K562 (cell line): ENCODE results near the gene CKS2. TPM values are rescaled to one million over a fixed set of nuclear protein-coding genes. Genes with fewer than 3 reads are reported as not detected.

Experiments
- ATAC-seq: fragments of 200-7000 bp; cut with Tn5 transposase; 3 replicates; pipeline ENCODE4 v1.9.1; 2020; ENCODE audit warnings: moderate library complexity
- BruUV-seq: library from RNA; stranded (reverse); fragments of 400-500 nt; replicated peaks from 2 replicates; lab custom pipeline; 2021; lab: Mats Ljungman, UMichigan
- CTCF ChIA-PET: fragments of 300-600 bp; formaldehyde crosslinking; extraction: SDS; loops from one replicate; lab custom pipeline; 2021; ENCODE audit warnings: low intra/inter-chr PET ratio; lab: Yijun Ruan, JAX
- POLR2A ChIA-PET: fragments of 300-600, 350-650 bp; sonication (Branson Sonifier 250); formaldehyde crosslinking; extraction: SDS; loops from one replicate; lab custom pipeline; 2021; ENCODE audit warnings: antibody characterized with exemption, inconsistent platforms; lab: Yijun Ruan, JAX
- DNase-seq, 4 experiments: peaks; one replicate each; pipeline versions ENCODE4 v3.0.0 to v3.0.0-alpha.2; 2011 to 2018; ENCODE audit warnings: low spot score in 3 of 4, mixed read lengths in 3 of 4; ENCODE audit errors: extremely low read depth in 1 of 4
- FAIRE-seq: peaks from 2 replicates; lab custom pipeline; 2011; peaks lifted over from hg19 to GRCh38; lab: Jason Lieb, UNC
- H2AFZ ChIP-seq: 2 replicates; pipeline ENCODE4 v1.6.0; 2011; ENCODE audit warnings: low read depth, low read length, control low read depth, inconsistent platforms
- H3K27ac ChIP-seq: fragments of 200-600 bp; 3 replicates; pipeline ENCODE4 v1.8.0; 2011; ENCODE audit warnings: low read depth, mild to moderate bottlenecking, control low read depth, inconsistent platforms, low read length, moderate library complexity, mixed read lengths; ENCODE audit errors: extremely low read depth
- H3K27me3 ChIP-seq, 2 experiments: fragments of 300-600 bp in 1 of 2; 2 replicates in 1 of 2; 3 replicates in 1 of 2; pipeline versions ENCODE4 v1.6.0 to v1.8.0; 2011; ENCODE audit warnings: inconsistent platforms in 2 of 2, low read length in 2 of 2, mild to moderate bottlenecking in 1 of 2, mixed read lengths in 1 of 2, moderate library complexity in 1 of 2; ENCODE audit not compliant: control insufficient read depth in 2 of 2, insufficient read depth in 2 of 2
- H3K36me3 ChIP-seq: fragments of 300-600 bp; 3 replicates; pipeline ENCODE4 v1.8.0; 2011; ENCODE audit warnings: mild to moderate bottlenecking, low read length, inconsistent platforms; ENCODE audit not compliant: control insufficient read depth, insufficient read depth
- H3K4me1 ChIP-seq, 2 experiments: fragments of 200-600 bp in 1 of 2; replicated peaks in 1 of 2; 2 replicates in 1 of 2; 3 replicates in 1 of 2; pipeline versions ENCODE4 v1.5.1 to v1.8.0; 2011; ENCODE audit warnings: inconsistent platforms in 2 of 2, low read length in 2 of 2, mild to moderate bottlenecking in 1 of 2, mixed read lengths in 1 of 2, moderate library complexity in 1 of 2; ENCODE audit not compliant: control insufficient read depth in 2 of 2, insufficient read depth in 2 of 2
- H3K4me2 ChIP-seq: 2 replicates; pipeline ENCODE4 v1.6.1; 2011; ENCODE audit warnings: low read length, control low read depth, inconsistent platforms, mixed read lengths; ENCODE audit not compliant: insufficient read depth
- H3K4me3 ChIP-seq: fragments of 200-600 bp; sonication (generic), shearing (Covaris generic); 2 replicates; pipeline ENCODE4 v1.5.1; 2016; ENCODE audit warnings: control low read depth, inconsistent platforms
- H3K79me2 ChIP-seq: fragments of 200-600 bp; 3 replicates; pipeline ENCODE4 v1.8.0; 2011; ENCODE audit warnings: low read length, inconsistent platforms; ENCODE audit not compliant: control insufficient read depth, insufficient read depth
- H3K9ac ChIP-seq, 2 experiments: 2 replicates each; pipeline versions ENCODE4 v1.6.0 to v1.6.1; 2011; ENCODE audit warnings: low read depth in 2 of 2, low read length in 2 of 2, control low read depth in 1 of 2, inconsistent platforms in 1 of 2, mild to moderate bottlenecking in 1 of 2, mixed read lengths in 1 of 2; ENCODE audit not compliant: insufficient read depth in 1 of 2
- H3K9me1 ChIP-seq: one replicate; pipeline ENCODE4 v1.6.0; 2011; ENCODE audit warnings: inconsistent platforms, mild to moderate bottlenecking, low read length, moderate library complexity; ENCODE audit not compliant: control insufficient read depth, insufficient read depth
- H3K9me3 ChIP-seq: replicated peaks from 2 replicates; pipeline ENCODE4 v1.5.1; 2011; ENCODE audit warnings: low read depth, low read length, inconsistent platforms; ENCODE audit not compliant: control insufficient read depth, insufficient read depth
- H4K20me1 ChIP-seq: replicated peaks from 2 replicates; pipeline ENCODE4 v1.6.1; 2011; ENCODE audit warnings: low read length, inconsistent platforms, mixed read lengths; ENCODE audit not compliant: control insufficient read depth, insufficient read depth
- PRDM10 ChIP-seq: fragments of 450-650 bp; IDR thresholded peaks from 2 replicates; pipeline ENCODE4 v1.6.1; 2018; ENCODE audit not compliant: partially characterized antibody
- ZFP91 ChIP-seq: sonication (generic); formaldehyde crosslinking; IDR thresholded peaks from 2 replicates; pipeline ENCODE4 v1.8.0; 2022; ENCODE audit warnings: mild to moderate bottlenecking, missing genetic modification reagents
- WGBS: fragments of 100-300 bp; shearing (Covaris generic); methylation state at CpG from one replicate; pipeline ENCODE4 v1.1.6; 2016; ENCODE audit warnings: low coverage, mixed read lengths; ENCODE audit not compliant: insufficient coverage; ENCODE audit errors: missing lambda C conversion rate; 5-methylcytosine and 5-hydroxymethylcytosine counted together
- in situ Hi-C: fragments of 300-500 bp; cut with MboI; formaldehyde crosslinking; loops from 4 replicates; pipeline ENCODE4 v1.15.0; 2018; ENCODE audit warnings: inconsistent platforms, mixed read lengths
- intact Hi-C: fragments of 100-400 bp; cut with micrococcal nuclease; formaldehyde crosslinking; loops from 2 replicates; pipeline ENCODE4 v1.14.2; 2022
- polyA plus RNA-seq, 8 experiments: library from polyadenylated mRNA; depleted of rRNA in 4 of 8; stranded (reverse) in 5 of 8; unstranded in 3 of 8; fragments of >200 nt; fragmentation: Nextera tagmentation in 2 of 8; fragmentation: Illumina TruSeq in 1 of 8; extraction: Ambion mirVana in 2 of 8; extraction: Trizol in 1 of 8; gene quantifications; 2 replicates each; pipeline versions ENCODE4 v1.2.1 to v1.2.3, GENCODE V29; 2011 to 2014; ENCODE audit warnings: inconsistent platforms in 1 of 8, missing spikeins in 1 of 8
- total RNA-seq, 7 experiments: library from RNA; depleted of rRNA in 6 of 7; stranded (reverse); fragments of >200 nt in 6 of 7; fragmentation: Illumina TruSeq in 2 of 7; extraction: Trizol in 2 of 7; gene quantifications; 2 replicates each; pipeline versions ENCODE4 v1.2.1 to v1.2.3, GENCODE V29; 2011 to 2021; ENCODE audit warnings: low replicate concordance in 1 of 7

The CKS2 gene
- total and polyA plus RNA-seq, 9 of the 15 experiments (the other 6 are each of a cell fraction or from before 2014, with no cell fraction given): 123 to 941 (median 321) TPM

DNA sequence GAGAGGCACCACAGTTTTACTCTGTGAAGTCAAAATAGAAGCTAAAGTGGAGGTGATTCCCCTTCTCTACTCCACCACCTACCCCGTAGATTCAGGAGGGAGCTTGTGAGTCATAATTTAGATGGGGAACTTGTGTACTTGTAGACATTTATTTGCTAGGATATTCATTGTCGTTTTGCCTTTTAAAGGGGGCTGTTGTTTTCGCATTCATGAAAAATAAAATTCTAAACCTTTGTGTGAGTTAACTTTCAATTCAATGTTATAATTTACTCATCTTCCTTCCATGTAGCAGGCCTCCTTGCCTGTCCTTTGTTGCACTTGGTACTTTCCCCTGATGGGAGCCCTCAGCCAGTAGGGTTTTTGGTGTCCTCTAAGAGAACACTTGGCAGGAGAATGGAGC is 29.3 kb downstream of the CKS2 start:
- no peaks in the 10 kb centered on the region for H3K9me1 ChIP-seq
- ChIA-PET CTCF (no interaction called here), POLR2A (no interaction called here)
- peaks cover 0 to 2% of the 10 kb centered on the region in 2 experiments; a peak in 2 of 5 replicates for H3K4me1 ChIP-seq
- no peaks in the 10 kb centered on the region for H4K20me1 ChIP-seq
- no peaks in the 10 kb centered on the region for H3K79me2 ChIP-seq
- no peak overlapping the region for H3K4me2 ChIP-seq
- in situ Hi-C loops: no loop called here
- no peak overlapping the region for H3K4me3 ChIP-seq
- H3K36me3 ChIP-seq: peaks cover 74% of the 10 kb centered on the region
- no peak overlapping the region for H3K9ac ChIP-seq
- H3K27me3 ChIP-seq: no peaks in the 10 kb centered on the region
- TF ChIP-seq ZFP91 (CRISPR knock-in tag): no peak
- peak; percentile 21 for TF ChIP-seq PRDM10
- DNase-seq (no peak), ATAC-seq (no peak), FAIRE-seq (no peak)
- WGBS: 92% methylated on average over 2 of the region's 3 CpGs
- intact Hi-C loops: no loop called here
- BruUV-seq: no TSS peak
- no peaks in the 10 kb centered on the region for H3K9me3 ChIP-seq
- no peak overlapping the region for H3K27ac ChIP-seq
- no peak overlapping the region for H2AFZ ChIP-seq
